RWPE2 (cell line): Measurements from ENCODE around the gene RABAC1.

ENCODE experiments used
- ATAC-seq: fragments of 200-7000 bp; cut with Tn5 transposase; 3 replicates; pipeline ENCODE4 v1.9.1; 2021; ENCODE audit warnings: low read depth
- DNase-seq: peaks from one replicate; pipeline ENCODE4 v3.0.0-alpha.2; 2020; ENCODE audit warnings: low spot score
- H3K27ac ChIP-seq: fragments of 450-650 bp; 2 replicates; pipeline ENCODE4 v1.5.1; 2017; ENCODE audit warnings: mild to moderate bottlenecking; ENCODE audit not compliant: poor library complexity, severe bottlenecking
- H3K27me3 ChIP-seq: fragments of 250-450 bp; sonication (Bioruptor Pico); 2 replicates; pipeline ENCODE4 v1.5.1; 2021; ENCODE audit warnings: mild to moderate bottlenecking, moderate library complexity; ENCODE audit not compliant: insufficient read depth, poor library complexity, severe bottlenecking
- H3K36me3 ChIP-seq: fragments of 250-450 bp; sonication (Bioruptor Pico); 2 replicates; pipeline ENCODE4 v1.5.1; 2020; ENCODE audit warnings: low read depth, mild to moderate bottlenecking, moderate library complexity
- H3K4me1 ChIP-seq: fragments of 250-450 bp; sonication (Bioruptor Pico); 2 replicates; pipeline ENCODE4 v1.5.1; 2021; ENCODE audit warnings: mild to moderate bottlenecking, moderate library complexity; ENCODE audit not compliant: insufficient read depth, poor library complexity, severe bottlenecking
- H3K4me3 ChIP-seq: fragments of 250-450 bp; sonication (Bioruptor Pico); 2 replicates; pipeline ENCODE4 v1.5.1; 2021; ENCODE audit warnings: mild to moderate bottlenecking, moderate library complexity; ENCODE audit not compliant: severe bottlenecking
- H3K9me3 ChIP-seq: fragments of 250-450 bp; sonication (Bioruptor Pico); 2 replicates; pipeline ENCODE4 v1.5.1; 2021; ENCODE audit warnings: mild to moderate bottlenecking, moderate library complexity; ENCODE audit not compliant: severe bottlenecking
- CTCF ChIP-seq: fragments of 450-650 bp; IDR thresholded peaks from one replicate; pipeline ENCODE4 v1.5.1; 2017; ENCODE audit warnings: mild to moderate bottlenecking, moderate library complexity; ENCODE audit not compliant: poor library complexity, severe bottlenecking

RABAC1 gene

DNA sequence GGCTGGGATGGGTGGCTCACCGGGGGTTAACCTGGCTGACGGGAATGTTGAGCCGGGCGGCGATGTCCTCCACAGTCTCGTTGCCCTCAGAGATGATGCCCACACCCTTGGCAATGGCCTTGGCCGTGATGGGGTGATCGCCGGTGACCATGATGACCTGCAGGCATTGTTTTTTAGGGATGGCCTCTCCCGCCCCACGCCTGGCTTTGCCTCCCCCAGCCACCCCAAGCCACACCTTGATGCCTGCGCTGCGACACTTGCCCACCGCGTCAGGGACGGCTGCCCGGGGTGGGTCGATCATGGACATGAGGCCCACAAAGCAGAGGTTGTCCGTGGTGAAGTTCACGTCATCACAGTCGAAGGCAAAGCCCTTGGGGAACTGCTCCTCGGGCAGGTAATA, 18.8 kb upstream of the RABAC1 start:
- Histone ChIP-seq H3K27ac (no peak overlapping the region), H3K4me3 (no peak overlapping the region), H3K27me3 (no peaks in the 10 kb centered on the region), H3K36me3 (no peaks in the 10 kb centered on the region), H3K9me3 (no peaks in the 10 kb centered on the region), H3K4me1 (no peaks in the 10 kb centered on the region)
- DNase-seq (no peak), ATAC-seq (no peak)
- no peak for TF ChIP-seq CTCF

GRCh38 chr19:41974652-41975051, 15.5 kb upstream of the RABAC1 start:
- no peak for DNase-seq
- H3K4me3 ChIP-seq: no peak overlapping the region
- TF ChIP-seq CTCF: no peak
- no peaks in the 10 kb centered on the region for H3K4me1 ChIP-seq
- no peak overlapping the region for H3K27ac ChIP-seq
- H3K9me3 ChIP-seq: no peaks in the 10 kb centered on the region
- H3K36me3 ChIP-seq: no peaks in the 10 kb centered on the region
- no peaks in the 10 kb centered on the region for H3K27me3 ChIP-seq
- no peak for ATAC-seq

DNA sequence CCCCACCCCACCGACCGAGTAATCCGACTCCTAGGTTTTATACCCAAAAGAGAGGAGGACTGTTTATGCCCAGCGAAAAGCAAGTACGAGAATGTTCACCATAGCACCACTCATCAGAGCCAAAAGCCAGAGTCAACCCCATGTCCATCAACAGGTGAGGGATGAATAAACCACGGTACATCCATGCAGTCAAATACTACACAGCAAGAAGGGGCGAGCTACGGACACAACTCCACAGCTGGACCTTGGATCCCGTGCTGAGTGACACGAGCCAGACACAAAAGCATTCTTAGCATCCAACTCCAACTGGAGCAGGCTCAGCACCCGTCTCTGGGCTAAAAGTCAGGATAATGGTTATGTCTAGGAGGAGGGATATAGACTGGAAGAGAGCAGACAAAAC, 12.2 kb upstream of the RABAC1 start:
- no peak for TF ChIP-seq CTCF
- Histone ChIP-seq H3K4me3 (no peak overlapping the region), H3K36me3 (no peaks in the 10 kb centered on the region), H3K4me1 (no peaks in the 10 kb centered on the region), H3K27ac (no peak overlapping the region), H3K27me3 (no peaks in the 10 kb centered on the region), H3K9me3 (no peaks in the 10 kb centered on the region)
- ATAC-seq: no peak
- DNase-seq: no peak

DNA sequence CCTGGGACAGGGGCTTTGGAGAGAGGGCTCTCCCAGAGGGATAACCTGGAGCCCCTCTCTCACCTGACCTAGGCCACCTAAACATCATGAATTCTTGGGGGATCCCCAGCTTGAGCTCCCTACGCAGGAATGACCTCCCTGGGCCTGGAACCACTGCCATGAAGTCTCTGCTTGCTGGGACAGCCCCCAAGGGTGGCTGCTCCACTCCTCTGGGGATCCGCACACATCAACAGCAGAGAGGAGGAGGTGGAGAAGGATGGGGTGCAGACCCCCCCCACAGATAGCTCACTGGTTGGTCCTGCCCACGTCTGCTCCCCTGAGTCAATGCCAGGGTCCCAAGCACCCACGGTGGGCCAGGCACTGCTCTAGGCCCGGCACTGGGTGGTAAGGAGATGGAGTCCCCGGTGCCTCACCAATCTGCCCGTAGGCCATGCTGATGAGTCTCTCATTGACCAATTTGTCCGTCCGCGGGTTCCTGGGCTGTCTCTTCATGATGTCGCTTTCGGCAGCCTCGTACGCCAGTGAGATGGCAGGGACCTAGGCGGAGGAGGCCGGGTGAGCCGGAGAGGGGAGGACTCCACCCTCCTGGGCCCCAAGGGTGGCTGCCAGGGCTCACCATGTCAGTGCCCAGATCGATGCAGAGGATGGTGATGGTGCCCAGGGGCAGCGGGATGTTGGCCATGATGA, 10.8 kb upstream of the RABAC1 start:
- Histone ChIP-seq H3K27me3 (no peaks in the 10 kb centered on the region), H3K9me3 (no peaks in the 10 kb centered on the region), H3K36me3 (no peaks in the 10 kb centered on the region), H3K27ac (no peak overlapping the region), H3K4me1 (no peaks in the 10 kb centered on the region), H3K4me3 (no peak overlapping the region)
- TF ChIP-seq CTCF: no peak
- no peak for DNase-seq
- ATAC-seq: no peak

DNA sequence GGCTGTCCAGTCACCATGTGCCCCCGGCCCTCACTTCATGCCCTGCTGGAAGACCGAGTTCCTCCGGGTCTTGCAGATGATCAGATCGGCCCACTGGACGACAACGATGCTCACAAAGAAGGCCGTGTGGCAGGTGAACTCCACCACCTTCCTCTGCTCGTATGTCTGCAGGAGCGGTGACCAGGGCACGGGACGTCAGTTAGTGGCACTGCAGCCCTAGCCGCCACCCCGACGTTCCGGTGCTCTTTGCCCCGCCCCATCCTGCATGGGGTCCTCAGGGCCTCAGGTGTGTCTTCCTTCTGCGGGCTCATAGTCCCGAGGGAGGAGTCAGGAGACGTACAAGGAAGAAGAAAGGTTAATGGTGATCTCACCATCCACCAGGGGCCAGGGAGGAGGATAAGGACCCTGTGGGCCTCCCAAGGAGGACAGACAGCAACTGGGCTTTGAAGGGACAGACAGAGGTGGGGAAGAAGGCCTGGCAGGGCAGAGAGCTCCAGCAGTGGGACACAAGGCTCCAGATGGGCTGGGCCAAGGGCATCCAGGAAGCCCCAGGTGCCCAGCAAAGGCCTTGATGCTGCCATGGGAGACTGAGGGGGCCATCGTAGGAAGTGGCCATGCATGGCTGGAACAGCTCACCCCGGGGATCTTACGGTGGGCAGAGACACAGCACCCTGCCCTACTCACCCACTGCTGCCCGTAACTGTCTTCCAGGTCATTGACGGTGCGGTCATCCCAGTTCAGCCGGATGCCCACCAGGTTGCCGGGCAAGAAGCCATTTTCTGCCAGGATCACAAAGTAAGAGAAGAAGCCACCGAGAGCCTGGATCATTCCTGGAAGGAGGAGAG, 9.9 kb upstream of the RABAC1 start:
- TF ChIP-seq CTCF: no peak
- DNase-seq (no peak), ATAC-seq (no peak)
- Histone ChIP-seq H3K27ac (no peak overlapping the region), H3K4me1 (no peaks in the 10 kb centered on the region), H3K4me3 (no peak overlapping the region), H3K27me3 (no peaks in the 10 kb centered on the region), H3K9me3 (no peaks in the 10 kb centered on the region), H3K36me3 (no peaks in the 10 kb centered on the region)
